Amygdala (tissue), 56 donors: ENCODE data around the gene IFI44.
A peak's percentile ranks its signal among the peaks of the same experiment; 100 is the strongest.

Experiments used
- DNase-seq, 56 donors: peaks; one replicate each; lab custom pipeline; 2025; lab: John Stamatoyannopoulos, UW

IFI44 gene

GRCh38 chr1:78650114-78650660 lies 556 bp downstream of the IFI44 start:
- DNase-seq, result no peak

- peak in 3 of 56 donors; percentile 2 to 7 (median 3) for DNase-seq
Observed at GRCh38 chr1:78651241-78651640, 1.6 kb downstream of the IFI44 start.

- DNase-seq, result no peak
Observed at GRCh38 chr1:78652019-78652560, 2.5 kb downstream of the IFI44 start.

GRCh38 chr1:78658901-78659300 lies 9.3 kb downstream of the IFI44 start:
- DNase-seq, result no peak

GRCh38 chr1:78663923-78664322 lies 14.3 kb downstream of the IFI44 start:
- DNase-seq, result no peak

- no peak for DNase-seq
Observed at GRCh38 chr1:78664763-78665162, 15.1 kb downstream of the IFI44 start.

- no peak for DNase-seq
Observed at GRCh38 chr1:78665809-78666208, 16.2 kb downstream of the IFI44 start.

GRCh38 chr1:78667939-78668338 lies 18.3 kb downstream of the IFI44 start:
- DNase-seq, result no peak

- DNase-seq, result no peak
Observed at GRCh38 chr1:78668427-78668826, 18.8 kb downstream of the IFI44 start.

- no peak for DNase-seq
Observed at GRCh38 chr1:78672428-78672827, 22.8 kb downstream of the IFI44 start.

- DNase-seq, result no peak
Observed at GRCh38 chr1:78673120-78673519, 23.5 kb downstream of the IFI44 start.

GRCh38 chr1:78676347-78676982 lies 26.8 kb downstream of the IFI44 start:
- peak in 11 of 56 donors; percentile 4 to 82 (median 24) for DNase-seq

- DNase-seq, result no peak
Observed at GRCh38 chr1:78676993-78677392, 27.4 kb downstream of the IFI44 start.

- DNase-seq, result no peak
Observed at GRCh38 chr1:78677788-78678187, 28.2 kb downstream of the IFI44 start.

GRCh38 chr1:78678324-78678723 lies 28.7 kb downstream of the IFI44 start:
- DNase-seq, result no peak

GRCh38 chr1:78681265-78681664 lies 31.6 kb downstream of the IFI44 start:
- no peak for DNase-seq

- no peak for DNase-seq
Observed at GRCh38 chr1:78682496-78682895, 32.9 kb downstream of the IFI44 start.

GRCh38 chr1:78683079-78683478 lies 33.4 kb downstream of the IFI44 start:
- no peak for DNase-seq

- no peak for DNase-seq
Observed at GRCh38 chr1:78687315-78687714, 37.7 kb downstream of the IFI44 start.

GRCh38 chr1:78687914-78688313 lies 38.3 kb downstream of the IFI44 start:
- no peak for DNase-seq

GRCh38 chr1:78688697-78689096 lies 39.1 kb downstream of the IFI44 start:
- no peak for DNase-seq

- DNase-seq, result no peak
Observed at GRCh38 chr1:78690516-78690915, 40.9 kb downstream of the IFI44 start.
